ENCODE measurements around the gene CAMK2G. TPM values are rescaled to one million over a fixed set of nuclear protein-coding genes. Genes with fewer than 3 reads are reported as not detected.
A peak's percentile ranks its signal among the peaks of the same experiment; 100 is the strongest.

The CAMK2G gene
- total RNA-seq, 2 donors from 2014 or later, result 20.9 to 21.7 TPM

DNA sequence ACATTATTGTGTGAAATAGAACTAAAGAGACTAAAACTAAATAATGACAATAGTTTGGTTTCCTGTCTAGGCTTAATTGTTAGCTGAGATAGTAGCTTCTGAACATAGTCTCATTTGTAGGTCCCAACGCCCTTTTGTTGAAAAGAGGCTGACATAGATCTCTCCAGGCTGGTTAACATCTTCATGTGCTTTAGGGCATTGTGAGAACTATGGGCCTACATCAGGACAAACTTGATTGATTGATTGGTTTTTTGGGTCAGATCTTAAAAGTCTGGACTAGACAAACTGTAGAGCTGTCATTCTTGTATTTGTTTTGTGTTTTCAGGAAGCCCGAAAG is 91.6 kb downstream of the CAMK2G start:
- Histone ChIP-seq H3K27ac (ENCODE audit: low read depth, low read length) (no peak overlapping the region), H3K36me3 (ENCODE audit: control insufficient read depth, insufficient read depth, low read length) (peaks cover 20% of the 10 kb centered on the region), H3K9me3 (ENCODE audit: control insufficient read depth, low read length) (no peaks in the 10 kb centered on the region), H3K9ac (ENCODE audit: extremely low read depth, low read length, poor library complexity, severe bottlenecking) (peak overlapping the region; percentile 72), H3K27me3 (ENCODE audit: control insufficient read depth, insufficient read depth, low read length, poor library complexity, severe bottlenecking) (no peaks in the 10 kb centered on the region), H3K4me1 (ENCODE audit: control insufficient read depth, insufficient read depth, low read length) (peaks cover 7% of the 10 kb centered on the region), H3K4me3 (ENCODE audit: low read length) (peak overlapping the region; percentile 89)
- Mint-ChIP-seq H3K4me1 (peaks cover 25% of the 10 kb centered on the region), H3K36me3 (ENCODE audit: low read depth) (peaks cover 7% of the 10 kb centered on the region), H3K27me3 (ENCODE audit: insufficient read depth) (no peaks in the 10 kb centered on the region), H3K9me3 (no peaks in the 10 kb centered on the region), H3K4me3 (peak overlapping the region; percentile 89), H3K27ac (peak overlapping the region; percentile 96)
- TF ChIP-seq, protein P1, sequence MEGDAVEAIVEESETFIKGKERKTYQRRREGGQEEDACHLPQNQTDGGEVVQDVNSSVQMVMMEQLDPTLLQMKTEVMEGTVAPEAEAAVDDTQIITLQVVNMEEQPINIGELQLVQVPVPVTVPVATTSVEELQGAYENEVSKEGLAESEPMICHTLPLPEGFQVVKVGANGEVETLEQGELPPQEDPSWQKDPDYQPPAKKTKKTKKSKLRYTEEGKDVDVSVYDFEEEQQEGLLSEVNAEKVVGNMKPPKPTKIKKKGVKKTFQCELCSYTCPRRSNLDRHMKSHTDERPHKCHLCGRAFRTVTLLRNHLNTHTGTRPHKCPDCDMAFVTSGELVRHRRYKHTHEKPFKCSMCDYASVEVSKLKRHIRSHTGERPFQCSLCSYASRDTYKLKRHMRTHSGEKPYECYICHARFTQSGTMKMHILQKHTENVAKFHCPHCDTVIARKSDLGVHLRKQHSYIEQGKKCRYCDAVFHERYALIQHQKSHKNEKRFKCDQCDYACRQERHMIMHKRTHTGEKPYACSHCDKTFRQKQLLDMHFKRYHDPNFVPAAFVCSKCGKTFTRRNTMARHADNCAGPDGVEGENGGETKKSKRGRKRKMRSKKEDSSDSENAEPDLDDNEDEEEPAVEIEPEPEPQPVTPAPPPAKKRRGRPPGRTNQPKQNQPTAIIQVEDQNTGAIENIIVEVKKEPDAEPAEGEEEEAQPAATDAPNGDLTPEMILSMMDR (conservative IDR thresholded peaks at IDR 0.05), result no peak
- DNase-seq, result no peak
- 29 to 66% methylated on average over 1 to 2 of the region's 2 CpGs for WGBS, 2 experiments (ENCODE audit: insufficient coverage in 1 of 2, insufficient read length in 1 of 2)

DNA sequence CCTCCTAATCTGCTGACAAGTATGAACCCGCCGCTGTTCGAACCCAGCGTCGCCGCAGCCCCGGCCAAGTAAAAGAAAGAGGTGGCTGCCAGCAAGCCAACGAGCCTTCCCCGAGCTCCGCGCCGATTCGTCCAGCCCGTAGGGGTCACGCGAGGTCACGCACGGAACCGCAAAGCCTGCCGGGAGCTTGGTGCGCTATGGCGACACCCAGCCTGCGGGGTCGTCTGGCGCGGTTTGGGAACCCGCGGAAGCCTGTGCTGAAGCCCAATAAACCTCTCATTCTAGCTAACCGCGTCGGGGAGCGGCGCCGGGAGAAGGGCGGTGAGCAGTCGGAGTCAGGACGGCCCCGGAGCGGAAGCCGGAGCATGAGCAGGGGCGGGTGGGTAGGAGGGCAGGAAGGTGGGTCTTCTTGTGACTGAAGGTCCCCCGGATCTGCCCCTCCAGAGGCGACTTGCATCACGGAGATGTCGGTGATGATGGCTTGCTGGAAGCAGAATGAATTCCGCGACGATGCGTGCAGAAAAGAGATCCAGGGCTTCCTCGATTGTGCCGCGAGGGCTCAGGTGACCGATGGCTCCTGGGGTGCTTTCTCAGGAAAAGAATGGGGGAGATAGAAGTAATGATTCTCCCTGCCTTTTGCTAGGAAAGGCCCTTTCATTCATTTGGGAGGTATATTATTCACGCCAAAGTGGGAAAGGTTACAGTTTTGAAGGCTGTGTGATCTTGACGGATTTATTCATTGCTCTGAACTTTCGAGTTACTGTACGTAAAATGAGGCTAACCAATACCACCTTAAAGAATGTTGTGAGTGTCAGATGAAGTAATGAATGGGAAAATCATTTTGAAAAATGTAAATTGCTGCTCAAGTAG is 92.2 kb downstream of the CAMK2G start, which contains the start of gene CHCHD1:
CHCHD1 (plus strand) TSS at position 170 of the 870 bp plus-strand sequence; CDS start at position 198, 28 bp downstream.
- Mint-ChIP-seq H3K9me3 (no peaks in the 10 kb centered on the region), H3K36me3 (ENCODE audit: low read depth) (peaks cover 10% of the 10 kb centered on the region), H3K4me1 (peaks cover 25% of the 10 kb centered on the region), H3K4me3 (peak within 1 kb of the TSS; percentile 89), H3K27me3 (ENCODE audit: insufficient read depth) (no peaks in the 10 kb centered on the region), H3K27ac (peak within 1 kb of the TSS; percentile 96)
- no peaks in the 10 kb centered on the region for H3K27me3 ChIP-seq (ENCODE audit: control insufficient read depth, insufficient read depth, low read length, poor library complexity, severe bottlenecking)
- peak within 1 kb of the TSS; percentile 72 for H3K9ac ChIP-seq (ENCODE audit: extremely low read depth, low read length, poor library complexity, severe bottlenecking)
- peak within 1 kb of the TSS; percentile 89 for H3K4me3 ChIP-seq (ENCODE audit: low read length)
- H3K36me3 ChIP-seq (ENCODE audit: control insufficient read depth, insufficient read depth, low read length), result peaks cover 24% of the 10 kb centered on the region
- TF ChIP-seq, protein P1 (conservative IDR thresholded peaks at IDR 0.05), result no peak
- H3K4me1 ChIP-seq (ENCODE audit: control insufficient read depth, insufficient read depth, low read length), result peaks cover 7% of the 10 kb centered on the region
- no peaks in the 10 kb centered on the region for H3K9me3 ChIP-seq (ENCODE audit: control insufficient read depth, low read length)
- WGBS, 2 experiments (ENCODE audit: insufficient coverage in 1 of 2, insufficient read length in 1 of 2), result 0 to 1% methylated on average over 28 to 57 of the region's 57 CpGs
- peak within 1 kb of the TSS; percentile 74 for H3K27ac ChIP-seq (ENCODE audit: low read depth, low read length)
- DNase-seq, result peak; percentile 97

DNA sequence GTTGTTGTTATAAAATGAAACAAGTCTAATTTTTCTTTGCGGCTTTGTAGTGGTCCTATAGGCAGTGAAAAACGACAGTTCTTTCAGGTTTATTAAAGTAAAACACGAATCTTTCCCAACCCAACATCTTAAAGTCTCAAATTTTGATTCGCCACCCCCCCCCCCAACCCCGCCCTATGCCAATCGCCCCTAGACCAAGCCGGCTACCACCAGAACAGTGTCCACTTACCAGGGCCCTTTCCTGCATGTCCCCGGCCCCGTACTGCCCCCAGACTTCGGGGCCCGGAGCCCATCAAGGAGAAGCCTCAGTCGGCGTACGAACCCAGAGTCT is 92.8 kb downstream of the CAMK2G start:
- H3K27me3 Mint-ChIP-seq (ENCODE audit: insufficient read depth), result no peaks in the 10 kb centered on the region
- WGBS, 2 experiments (ENCODE audit: insufficient coverage in 1 of 2, insufficient read length in 1 of 2), result 0 to 5% methylated on average over 7 to 14 of the region's 14 CpGs
- peak overlapping the region; percentile 96 for H3K27ac Mint-ChIP-seq
- Histone ChIP-seq H3K27me3 (ENCODE audit: control insufficient read depth, insufficient read depth, low read length, poor library complexity, severe bottlenecking) (no peaks in the 10 kb centered on the region), H3K27ac (ENCODE audit: low read depth, low read length) (peak overlapping the region; percentile 74), H3K36me3 (ENCODE audit: control insufficient read depth, insufficient read depth, low read length) (peaks cover 29% of the 10 kb centered on the region), H3K9me3 (ENCODE audit: control insufficient read depth, low read length) (no peaks in the 10 kb centered on the region), H3K9ac (ENCODE audit: extremely low read depth, low read length, poor library complexity, severe bottlenecking) (peak overlapping the region; percentile 72), H3K4me3 (ENCODE audit: low read length) (peak overlapping the region; percentile 89), H3K4me1 (ENCODE audit: control insufficient read depth, insufficient read depth, low read length) (peaks cover 6% of the 10 kb centered on the region)
- DNase-seq, result no peak
- peaks cover 23% of the 10 kb centered on the region for H3K4me1 Mint-ChIP-seq
- no peaks in the 10 kb centered on the region for H3K9me3 Mint-ChIP-seq
- peak overlapping the region; percentile 89 for H3K4me3 Mint-ChIP-seq
- peaks cover 13% of the 10 kb centered on the region for H3K36me3 Mint-ChIP-seq (ENCODE audit: low read depth)
- TF ChIP-seq, protein P1 (conservative IDR thresholded peaks at IDR 0.05), result no peak

Data from endodermal cell (in vitro differentiated cells).